Loucy (cell line): ENCODE data around the gene ALDH4A1.

Experiments
- H2AFZ ChIP-seq: fragments of 200-600 bp; sonication (generic); 2 replicates; pipeline ENCODE4 v1.6.0; 2016; ENCODE audit warnings: antibody characterized with exemption, mild to moderate bottlenecking, low read length, moderate library complexity
- H3F3A ChIP-seq: fragments of 200-600 bp; 2 replicates; pipeline ENCODE4 v1.6.0; 2016; ENCODE audit warnings: antibody characterized with exemption, low read depth, mild to moderate bottlenecking
- H3K27me3 ChIP-seq: fragments of 200-600 bp; sonication (generic); 2 replicates; pipeline ENCODE4 v1.6.1; 2014; ENCODE audit warnings: low read length, mild to moderate bottlenecking; ENCODE audit not compliant: insufficient read depth, poor library complexity, severe bottlenecking
- H3K36me3 ChIP-seq: fragments of 200-600 bp; sonication (generic); 2 replicates; pipeline ENCODE4 v1.6.1; 2016; ENCODE audit warnings: low read length; ENCODE audit not compliant: insufficient read depth
- H3K4me1 ChIP-seq: fragments of 200-600 bp; sonication (generic); 2 replicates; pipeline ENCODE4 v1.5.1; 2014; ENCODE audit warnings: low read length, mild to moderate bottlenecking; ENCODE audit not compliant: insufficient read depth, poor library complexity, severe bottlenecking
- H3K4me2 ChIP-seq: fragments of 200-600 bp; sonication (generic); 2 replicates; pipeline ENCODE4 v1.6.0; 2014; ENCODE audit warnings: antibody characterized with exemption, low read length, low read depth, mild to moderate bottlenecking; ENCODE audit not compliant: poor library complexity, severe bottlenecking
- H3K4me3 ChIP-seq: fragments of 200-600 bp; sonication (generic); 2 replicates; pipeline ENCODE4 v1.5.1; 2014; ENCODE audit warnings: low read length, mild to moderate bottlenecking, mixed read lengths; ENCODE audit not compliant: poor library complexity, severe bottlenecking
- H3K79me2 ChIP-seq: fragments of 200-600 bp; sonication (generic); 2 replicates; pipeline ENCODE4 v1.6.1; 2014; ENCODE audit warnings: low read length; ENCODE audit not compliant: insufficient read depth
- H3K9ac ChIP-seq: fragments of 200-600 bp; sonication (generic); 2 replicates; pipeline ENCODE4 v1.6.0; 2014; ENCODE audit warnings: mild to moderate bottlenecking, low read depth, low read length, moderate library complexity; ENCODE audit not compliant: poor library complexity, severe bottlenecking
- H3K9me2 ChIP-seq: fragments of 200-600 bp; sonication (generic); replicated peaks from 2 replicates; pipeline ENCODE4 v1.6.1; 2016; ENCODE audit warnings: low read depth, low read length, mixed read lengths
- H3K9me3 ChIP-seq: fragments of 200-600 bp; sonication (generic); 2 replicates; pipeline ENCODE4 v1.6.1; 2014; ENCODE audit warnings: mild to moderate bottlenecking, antibody characterized with exemption, low read length, low read depth; ENCODE audit not compliant: insufficient read depth
- H4K20me1 ChIP-seq: fragments of 200-600 bp; sonication (generic); 2 replicates; pipeline ENCODE4 v1.6.0; 2014; ENCODE audit warnings: antibody characterized with exemption, low read length, mild to moderate bottlenecking; ENCODE audit not compliant: insufficient read depth, poor library complexity, severe bottlenecking
- CTCF ChIP-seq: fragments of 200-600 bp; sonication (generic); conservative IDR thresholded peaks from 2 replicates; pipeline ENCODE4 v1.5.1; 2014; ENCODE audit warnings: mild to moderate bottlenecking, antibody characterized with exemption, low read length
- EZH2phosphoT487 ChIP-seq: fragments of 200-600 bp; IDR thresholded peaks from 2 replicates; pipeline ENCODE4 v1.6.1; 2018; ENCODE audit warnings: antibody characterized with exemption, mild to moderate bottlenecking, moderate library complexity, borderline replicate concordance

ALDH4A1 gene

GRCh38 chr1:18932387-18932786 lies 30.0 kb upstream of the ALDH4A1 start:
- no peaks in the 10 kb centered on the region for H3K9me3 ChIP-seq
- TF ChIP-seq CTCF (no peak), EZH2phosphoT487 (no peak)
- peaks cover 25% of the 10 kb centered on the region for H3K4me1 ChIP-seq
- no peaks in the 10 kb centered on the region for H3K27me3 ChIP-seq
- 0 out of 2 replicates have a peak, but pooled peaks cover 7% of the 10 kb centered on the region for H3F3A ChIP-seq
- peaks cover 81% of the 10 kb centered on the region for H3K79me2 ChIP-seq
- no peaks in the 10 kb centered on the region for H3K9me2 ChIP-seq
- H4K20me1 ChIP-seq: no peaks in the 10 kb centered on the region
- H3K4me3 ChIP-seq: no peak overlapping the region
- no peak overlapping the region for H3K4me2 ChIP-seq
- H3K9ac ChIP-seq: no peak overlapping the region
- no peak overlapping the region for H2AFZ ChIP-seq
- H3K36me3 ChIP-seq: no peaks in the 10 kb centered on the region

GRCh38 chr1:18931730-18932129 lies 29.4 kb upstream of the ALDH4A1 start:
- Histone ChIP-seq H3K79me2 (peaks cover 80% of the 10 kb centered on the region), H2AFZ (no peak overlapping the region), H3K4me3 (no peak overlapping the region), H3F3A (0 out of 2 replicates have a peak, but pooled peaks cover 8% of the 10 kb centered on the region), H3K9ac (no peak overlapping the region), H3K9me2 (no peaks in the 10 kb centered on the region), H3K36me3 (no peaks in the 10 kb centered on the region), H3K9me3 (no peaks in the 10 kb centered on the region), H3K4me2 (no peak overlapping the region), H3K4me1 (peaks cover 32% of the 10 kb centered on the region), H3K27me3 (no peaks in the 10 kb centered on the region), H4K20me1 (no peaks in the 10 kb centered on the region)
- TF ChIP-seq EZH2phosphoT487 (no peak), CTCF (no peak)

- Histone ChIP-seq H4K20me1 (no peaks in the 10 kb centered on the region), H3K9ac (peak overlapping the region; percentile 3), H2AFZ (no peak overlapping the region), H3K9me3 (no peaks in the 10 kb centered on the region), H3K4me1 (peaks cover 48% of the 10 kb centered on the region), H3K4me3 (no peak overlapping the region), H3K27me3 (no peaks in the 10 kb centered on the region), H3F3A (0 out of 2 replicates have a peak, but pooled peaks cover 8% of the 10 kb centered on the region), H3K79me2 (peaks cover 86% of the 10 kb centered on the region), H3K4me2 (no peak overlapping the region), H3K9me2 (no peaks in the 10 kb centered on the region), H3K36me3 (no peaks in the 10 kb centered on the region)
- TF ChIP-seq EZH2phosphoT487 (no peak), CTCF (no peak)
These were observed 27.3 kb upstream of the ALDH4A1 start for GRCh38 chr1:18929686-18930085.
